Measurements from ENCODE around the gene GRID2. TPM values are rescaled to one million over a fixed set of nuclear protein-coding genes. Genes with fewer than 3 reads are reported as not detected.

The GRID2 gene
- total and polyA plus RNA-seq, 9 of the 15 experiments (the other 6 are each of a cell fraction or from before 2014, with no cell fraction given): 0.04 TPM; not detected in 7

GRCh38 chr4:92636038-92636806 lies 332.5 kb downstream of the GRID2 start (continued):
- TF ChIP-seq PHF21A (IDR thresholded peaks at IDR 0.05; ENCODE audit: borderline replicate concordance, low read depth) (no peak), CREB1 (IDR thresholded peaks at IDR 0.05) (no peak), CREB1 (CRISPR knock-in tag; IDR thresholded peaks at IDR 0.05) (no peak), CBX5 (IDR thresholded peaks at IDR 0.05; ENCODE audit: borderline replicate concordance, low read depth) (no peak), BHLHE40 (IDR thresholded peaks at IDR 0.05; ENCODE audit: low read length) (no peak), TEAD4 (IDR thresholded peaks at IDR 0.05; ENCODE audit: low read length) (no peak), TEAD4 (CRISPR knock-in tag; IDR thresholded peaks at IDR 0.05; ENCODE audit: borderline replicate concordance) (no peak)

- Histone ChIP-seq H3K27me3 (ENCODE audit: control insufficient read depth in 2 of 2, insufficient read depth in 2 of 2, low read length in 2 of 2) (no peaks in the 10 kb centered on the region), H3K36me3 (ENCODE audit: control insufficient read depth, insufficient read depth, low read length) (no peaks in the 10 kb centered on the region), H3K9ac (ENCODE audit: insufficient read depth in 1 of 2, low read depth in 2 of 2, low read length in 2 of 2) (no peak overlapping the region), H3K4me1 (replicated peaks in 1 of 2; ENCODE audit: control insufficient read depth in 2 of 2, insufficient read depth in 2 of 2, low read length in 2 of 2) (no peaks in the 10 kb centered on the region), H3K9me1 (ENCODE audit: control insufficient read depth, insufficient read depth, low read length) (no peaks in the 10 kb centered on the region), H2AFZ (ENCODE audit: low read depth, low read length) (no peak overlapping the region), H4K20me1 (replicated peaks; ENCODE audit: control insufficient read depth, insufficient read depth, low read length) (no peaks in the 10 kb centered on the region), H3K79me2 (ENCODE audit: control insufficient read depth, insufficient read depth, low read length) (no peaks in the 10 kb centered on the region), H3K4me2 (ENCODE audit: insufficient read depth, low read length) (no peak overlapping the region), H3K27ac (ENCODE audit: extremely low read depth, low read depth, low read length) (no peak overlapping the region), H3K4me3 (no peak overlapping the region), H3K9me3 (replicated peaks; ENCODE audit: control insufficient read depth, insufficient read depth, low read depth, low read length) (no peaks in the 10 kb centered on the region; the same call in 1 of the 2 replicates)
- intact Hi-C loops (cut with micrococcal nuclease) (no loop called here), in situ Hi-C loops (cut with MboI) (no loop called here)
- ChIA-PET CTCF (ENCODE audit: low intra/inter-chr PET ratio) (no interaction called here), POLR2A (no interaction called here)
- FAIRE-seq (no peak), ATAC-seq (no peak), DNase-seq (ENCODE audit: extremely low read depth in 1 of 4, low spot score in 3 of 4) (no peak)
- whole genome bisulfite sequencing (ENCODE audit: insufficient coverage, low coverage, missing lambda C conversion rate): 0% methylated on average over 3 of the region's 3 CpGs
- TF ChIP-seq ZEB2 (IDR thresholded peaks at IDR 0.05): no peak
- TF ChIP-seq ATF3 (IDR thresholded peaks at IDR 0.05): peak; percentile 14; the same call in 1 of the 2 replicates
- TF ChIP-seq ATF3 (CRISPR knock-in tag; conservative IDR thresholded peaks at IDR 0.05): no peak
- TF ChIP-seq ARID3A (IDR thresholded peaks at IDR 0.05; ENCODE audit: borderline replicate concordance, low read depth, low read length): no peak
- no peak for TF ChIP-seq ZBTB7A (IDR thresholded peaks at IDR 0.05; ENCODE audit: borderline replicate concordance, control insufficient read depth, low read depth, low read length)
- no peak for TF ChIP-seq IRF9 (tag; IDR thresholded peaks at IDR 0.05)
- no peak for TF ChIP-seq TARDBP (IDR thresholded peaks at IDR 0.05)
- BruUV-seq (replicated peaks): no TSS peak
Measured at GRCh38 chr4:92641409-92641808, 337.6 kb downstream of the GRID2 start.
